Bronchial epithelial cell (primary cell): ENCODE data around the gene FBXO31. TPM values are rescaled to one million over a fixed set of nuclear protein-coding genes. Genes with fewer than 3 reads are reported as not detected.
"Not testable (repeated sequence)": the region's sequence is repeated elsewhere in the genome, so short reads cannot be mapped to it uniquely, and the experiment has no call there.

Experiments used
- DNase-seq: peaks from one replicate; pipeline ENCODE4 v3.0.0-alpha.2; 2010; ENCODE audit warnings: low read depth
- FAIRE-seq: peaks from 2 replicates; lab custom pipeline; 2011; peaks lifted over from hg19 to GRCh38; lab: Jason Lieb, UNC
- H3K27me3 ChIP-seq: 2 replicates; pipeline ENCODE4 v1.5.1; 2011; ENCODE audit warnings: low read length; ENCODE audit not compliant: control insufficient read depth, insufficient read depth
- H3K36me3 ChIP-seq: 2 replicates; pipeline ENCODE4 v1.5.1; 2011; ENCODE audit warnings: low read length; ENCODE audit not compliant: control insufficient read depth, insufficient read depth
- H3K4me3 ChIP-seq: 2 replicates; pipeline ENCODE4 v1.5.1; 2011; ENCODE audit warnings: mild to moderate bottlenecking, low read depth, low read length, control low read depth
- CTCF ChIP-seq: IDR thresholded peaks from 2 replicates; pipeline ENCODE4 v1.5.1; 2011; ENCODE audit warnings: mild to moderate bottlenecking, moderate library complexity, low read length, control low read depth, inconsistent platforms; ENCODE audit not compliant: insufficient read depth, severe bottlenecking
- total RNA-seq: library from RNA; depleted of rRNA; stranded (reverse); fragments of >200 nt; gene quantifications from 2 replicates; pipeline ENCODE4 v1.2.1, GENCODE V29; 2014

FBXO31 gene
- total RNA-seq, 1 donor from 2014 or later = 24.7 TPM

DNA sequence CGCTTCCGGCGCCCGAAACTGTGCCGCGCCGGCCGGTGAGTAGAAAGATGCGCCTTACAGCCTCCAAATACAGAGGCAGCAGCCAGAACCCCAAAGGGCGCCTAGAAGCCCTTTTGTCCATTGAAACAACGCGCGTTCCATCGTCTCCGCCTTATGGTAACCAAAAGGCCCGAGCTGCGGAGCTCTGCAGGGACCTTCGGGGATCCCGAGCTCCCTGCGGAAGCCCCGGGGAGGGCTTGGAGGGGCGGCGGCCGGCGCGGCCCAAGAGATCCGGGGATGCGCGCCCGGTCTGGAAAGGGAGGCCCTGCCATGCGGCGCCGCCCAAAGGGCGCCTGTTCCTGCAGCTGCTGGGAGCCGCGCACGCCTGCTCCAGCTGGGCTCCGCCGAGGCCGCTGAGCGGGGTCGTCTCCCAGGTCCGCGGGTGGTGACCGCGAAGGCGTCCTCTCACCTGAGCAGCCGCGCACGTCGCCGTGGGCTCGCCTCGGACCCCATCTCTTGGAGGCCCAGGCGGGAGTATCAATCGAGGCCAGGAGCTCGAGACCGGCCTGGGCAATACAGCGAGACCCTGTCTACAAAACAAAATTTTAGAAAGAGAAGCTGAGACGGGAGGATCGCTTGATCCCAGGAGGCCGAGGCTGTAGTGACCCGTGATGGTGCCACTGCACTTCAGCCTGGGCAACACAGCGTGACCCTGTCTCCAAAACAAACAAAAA, 742 bp upstream of the FBXO31 start:
- no peaks in the 10 kb centered on the region for H3K36me3 ChIP-seq
- FAIRE-seq (no peak), DNase-seq (no peak)
- TF ChIP-seq CTCF = no peak
- H3K4me3 ChIP-seq = peak overlapping the region; percentile 90
- no peaks in the 10 kb centered on the region for H3K27me3 ChIP-seq

DNA sequence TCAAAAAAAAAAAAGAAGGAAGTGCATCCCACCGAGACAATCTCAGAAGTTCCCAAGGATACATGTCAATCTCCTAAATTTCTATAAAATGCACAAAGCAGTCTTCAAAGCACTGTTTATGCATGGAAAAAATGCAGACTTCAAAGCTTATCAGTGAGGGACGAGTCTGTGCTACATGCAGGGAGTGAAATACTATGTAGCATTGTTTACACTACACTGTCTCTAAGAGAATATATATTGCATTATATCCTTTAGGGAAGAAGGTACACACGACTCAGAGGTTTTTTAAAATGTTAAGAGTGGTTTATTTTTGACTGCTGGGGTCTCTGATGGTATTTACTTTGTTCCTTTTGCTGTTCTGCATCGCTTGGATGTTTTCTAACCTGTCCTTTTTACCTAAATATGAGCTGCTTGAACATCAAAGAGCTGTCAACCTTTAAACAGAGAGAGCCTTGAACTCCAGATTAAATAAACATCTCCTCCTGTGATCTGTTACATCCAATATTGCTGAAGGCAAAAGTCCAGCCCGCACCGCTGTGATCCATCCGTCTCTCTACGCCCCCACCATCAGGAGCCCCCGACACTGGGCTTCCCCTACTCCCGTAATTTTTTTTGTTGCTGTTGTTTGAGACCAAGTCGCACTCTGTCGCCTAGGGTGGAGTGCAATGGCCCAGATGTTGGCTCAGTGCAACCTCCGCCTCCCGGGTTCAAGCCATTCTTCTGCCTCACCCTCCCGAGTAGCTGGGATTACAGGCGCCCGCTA, 1.4 kb downstream of the FBXO31 start:
- DNase-seq (no peak), FAIRE-seq (no peak)
- H3K27me3 ChIP-seq = no peaks in the 10 kb centered on the region
- no peaks in the 10 kb centered on the region for H3K36me3 ChIP-seq
- H3K4me3 ChIP-seq = peak overlapping the region; percentile 90
- TF ChIP-seq CTCF = no peak

DNA sequence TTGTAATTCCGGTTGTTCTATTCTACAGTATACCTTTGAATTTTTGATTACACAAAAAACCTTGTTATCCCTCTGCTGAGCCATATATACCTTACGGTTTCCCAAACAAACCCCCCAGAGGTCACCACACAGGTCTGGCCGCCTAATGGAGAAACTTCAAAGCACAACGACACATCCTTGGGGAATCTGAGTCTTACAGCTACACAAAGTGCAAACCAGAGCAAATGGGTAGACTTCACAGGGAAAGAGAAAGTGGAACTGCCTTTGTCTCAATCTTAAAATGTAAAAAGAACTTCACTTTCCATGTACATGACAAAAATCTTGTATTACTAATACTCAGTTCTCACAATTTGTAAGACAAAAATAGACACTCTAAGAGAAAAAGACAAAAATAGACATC, 2.7 kb downstream of the FBXO31 start:
- no peak for DNase-seq
- no peak overlapping the region for H3K4me3 ChIP-seq
- H3K36me3 ChIP-seq = no peaks in the 10 kb centered on the region
- no peak for TF ChIP-seq CTCF
- no peak for FAIRE-seq
- H3K27me3 ChIP-seq = no peaks in the 10 kb centered on the region

GRCh38 chr16:87380403-87380802, 3.2 kb downstream of the FBXO31 start:
- TF ChIP-seq CTCF = no peak
- FAIRE-seq = no peak
- no peaks in the 10 kb centered on the region for H3K27me3 ChIP-seq
- H3K36me3 ChIP-seq = no peaks in the 10 kb centered on the region
- H3K4me3 ChIP-seq = no peak overlapping the region
- no peak for DNase-seq

DNA sequence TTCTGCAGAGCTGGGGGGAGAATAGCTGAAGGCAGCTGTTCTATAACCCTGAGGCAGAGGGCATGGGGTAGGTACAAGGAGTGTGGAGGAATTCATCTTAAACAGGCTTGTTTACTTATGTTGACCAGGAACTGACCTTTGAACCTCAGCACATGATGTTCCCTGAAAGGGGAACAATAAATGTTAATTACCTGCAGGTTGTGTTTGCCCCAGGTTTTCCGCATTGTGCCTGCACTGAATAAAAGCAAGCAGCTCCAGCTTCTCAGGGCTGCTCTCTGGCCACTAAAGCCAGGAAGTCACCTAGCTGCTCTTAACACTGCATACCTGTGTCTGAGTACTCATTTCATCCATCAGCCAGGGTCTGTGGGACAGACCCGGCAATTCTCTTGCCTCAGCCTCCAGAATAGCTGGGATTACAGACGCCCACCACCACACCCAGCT, 4.2 kb downstream of the FBXO31 start:
- H3K36me3 ChIP-seq, H3K27me3 ChIP-seq, DNase-seq, FAIRE-seq, H3K4me3 ChIP-seq: not testable (repeated sequence)

DNA sequence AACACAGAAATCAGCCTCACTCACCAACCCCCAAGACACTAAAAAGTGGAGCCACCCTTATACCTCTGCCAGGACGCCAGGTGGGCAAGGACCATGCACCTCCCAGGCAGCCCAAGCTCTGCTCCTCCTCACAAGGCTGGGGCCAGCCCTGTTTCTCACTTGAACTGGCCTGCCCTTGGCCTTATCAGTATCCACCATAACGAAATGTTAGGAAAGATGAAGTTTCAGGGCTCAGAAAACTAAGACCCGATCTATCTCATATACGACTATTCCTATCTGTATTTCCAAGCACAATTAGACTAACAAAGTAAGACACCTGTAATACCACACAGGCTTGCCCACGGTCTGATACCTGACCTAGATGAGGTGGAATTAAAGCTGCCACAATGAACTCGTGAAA, 6.9 kb downstream of the FBXO31 start:
- H3K36me3 ChIP-seq = no peaks in the 10 kb centered on the region
- FAIRE-seq (no peak), DNase-seq (no peak)
- no peak overlapping the region for H3K4me3 ChIP-seq
- H3K27me3 ChIP-seq = no peaks in the 10 kb centered on the region
- TF ChIP-seq CTCF = no peak
